DOHH2 (cell line): Measurements from ENCODE around the gene AP3B2.

Source experiments
- EZH2phosphoT487 ChIP-seq: fragments of 200-600 bp; sonication (generic); IDR thresholded peaks from 2 replicates; pipeline ENCODE4 v1.6.1; 2017; ENCODE audit warnings: borderline replicate concordance, mild to moderate bottlenecking, antibody characterized with exemption, low read length, moderate library complexity, mixed read lengths
- TF ChIP-seq, protein P1 (sequence below): fragments of 200-600 bp; sonication (generic); IDR thresholded peaks from one replicate; pipeline ENCODE4 v1.5.1; 2014; ENCODE audit warnings: antibody characterized with exemption, mild to moderate bottlenecking, low read depth, low read length; ENCODE audit not compliant: poor library complexity, severe bottlenecking

DNA sequence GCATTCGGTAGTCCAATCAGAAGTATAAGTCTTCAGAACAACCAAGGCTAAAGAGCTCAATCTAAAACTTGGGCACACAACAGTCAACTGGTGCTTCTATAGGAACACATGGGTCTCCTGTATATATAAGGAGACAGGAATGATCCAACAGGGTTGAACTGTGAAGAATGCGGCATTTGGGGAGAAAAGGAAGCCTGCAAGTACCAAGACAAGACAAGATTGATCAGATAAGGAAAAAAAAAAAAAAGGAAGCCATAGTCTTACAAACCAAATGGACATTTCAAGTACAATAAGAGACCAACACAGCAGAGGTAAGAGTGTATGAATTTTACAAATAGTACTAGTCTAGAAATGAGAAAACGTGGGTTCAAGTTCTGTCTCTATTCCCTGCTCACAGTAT is 69.0 kb downstream of the AP3B2 start:
- TF ChIP-seq, protein P1, sequence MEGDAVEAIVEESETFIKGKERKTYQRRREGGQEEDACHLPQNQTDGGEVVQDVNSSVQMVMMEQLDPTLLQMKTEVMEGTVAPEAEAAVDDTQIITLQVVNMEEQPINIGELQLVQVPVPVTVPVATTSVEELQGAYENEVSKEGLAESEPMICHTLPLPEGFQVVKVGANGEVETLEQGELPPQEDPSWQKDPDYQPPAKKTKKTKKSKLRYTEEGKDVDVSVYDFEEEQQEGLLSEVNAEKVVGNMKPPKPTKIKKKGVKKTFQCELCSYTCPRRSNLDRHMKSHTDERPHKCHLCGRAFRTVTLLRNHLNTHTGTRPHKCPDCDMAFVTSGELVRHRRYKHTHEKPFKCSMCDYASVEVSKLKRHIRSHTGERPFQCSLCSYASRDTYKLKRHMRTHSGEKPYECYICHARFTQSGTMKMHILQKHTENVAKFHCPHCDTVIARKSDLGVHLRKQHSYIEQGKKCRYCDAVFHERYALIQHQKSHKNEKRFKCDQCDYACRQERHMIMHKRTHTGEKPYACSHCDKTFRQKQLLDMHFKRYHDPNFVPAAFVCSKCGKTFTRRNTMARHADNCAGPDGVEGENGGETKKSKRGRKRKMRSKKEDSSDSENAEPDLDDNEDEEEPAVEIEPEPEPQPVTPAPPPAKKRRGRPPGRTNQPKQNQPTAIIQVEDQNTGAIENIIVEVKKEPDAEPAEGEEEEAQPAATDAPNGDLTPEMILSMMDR = no peak
- no peak for TF ChIP-seq EZH2phosphoT487
